ENCODE data around the gene ZNF576. TPM values are rescaled to one million over a fixed set of nuclear protein-coding genes. Genes with fewer than 3 reads are reported as not detected.

Gene ZNF576
- total RNA-seq, 1 experiment from 2014 or later = 18.4 TPM

GRCh38 chr19:43639519-43640423 is 43.4 kb downstream of the ZNF576 start, which contains the start of gene CADM4:
Gene CADM4 (minus strand): TSS chr19:43639850. CDS start chr19:43639790, 60 bp downstream.
- Mint-ChIP-seq H3K36me3 (ENCODE audit: insufficient read depth, unreplicated experiment) (no peaks in the 10 kb centered on the region), H3K27ac (ENCODE audit: low read depth, unreplicated experiment) (peak within 1 kb of the TSS; percentile 52), H3K27me3 (ENCODE audit: insufficient read depth, unreplicated experiment) (peaks cover 36% of the 10 kb centered on the region), H3K4me3 (ENCODE audit: unreplicated experiment) (peak within 1 kb of the TSS; percentile 84), H3K9me3 (ENCODE audit: unreplicated experiment) (no peaks in the 10 kb centered on the region), H3K4me1 (ENCODE audit: insufficient read depth, unreplicated experiment) (peaks cover 21% of the 10 kb centered on the region)
- BruUV-seq (replicated peaks) = no TSS peak
- POLR2A ChIA-PET = no interaction called here
- no peak for DNase-seq (ENCODE audit: unreplicated experiment)
- no peak for TF ChIP-seq CTCF (IDR thresholded peaks at IDR 0.05; ENCODE audit: unreplicated experiment)
- CTCF ChIA-PET = interaction anchor here (0.6 kb wide), 1 partner anchor 8 kb away, joined by 3 read pairs; no protein-coding TSS in a partner anchor
- intact Hi-C loops (cut with micrococcal nuclease) = no loop called here

- peak overlapping the region; percentile 68 for H3K4me3 Mint-ChIP-seq (ENCODE audit: unreplicated experiment)
- no peaks in the 10 kb centered on the region for H3K9me3 Mint-ChIP-seq (ENCODE audit: unreplicated experiment)
- H3K4me1 Mint-ChIP-seq (ENCODE audit: insufficient read depth, unreplicated experiment) = peaks cover 18% of the 10 kb centered on the region
- no peak for DNase-seq (ENCODE audit: unreplicated experiment)
- ChIA-PET POLR2A (no interaction called here), CTCF (interaction anchor here (3.5 kb wide), 1 partner anchor 12 kb away, joined by 16 read pairs; no protein-coding TSS in a partner anchor)
- no peak overlapping the region for H3K27ac Mint-ChIP-seq (ENCODE audit: low read depth, unreplicated experiment)
- intact Hi-C loops (cut with micrococcal nuclease) = no loop called here
- BruUV-seq (replicated peaks) = no TSS peak
- peaks cover 36% of the 10 kb centered on the region for H3K27me3 Mint-ChIP-seq (ENCODE audit: insufficient read depth, unreplicated experiment)
- H3K36me3 Mint-ChIP-seq (ENCODE audit: insufficient read depth, unreplicated experiment) = no peaks in the 10 kb centered on the region
- no peak for TF ChIP-seq CTCF (IDR thresholded peaks at IDR 0.05; ENCODE audit: unreplicated experiment)
These were observed 44.0 kb downstream of the ZNF576 start for GRCh38 chr19:43640424-43640757.

- CTCF ChIA-PET = interaction anchor here (0.6 to 3.5 kb wide), 4 partner anchors 11 to 1077 kb away, joined by 3 to 16 read pairs (median 4); no protein-coding TSS in a partner anchor
- DNase-seq (ENCODE audit: unreplicated experiment) = no peak
- H3K27me3 Mint-ChIP-seq (ENCODE audit: insufficient read depth, unreplicated experiment) = peaks cover 36% of the 10 kb centered on the region
These were observed 44.9 kb downstream of the ZNF576 start for GRCh38 chr19:43641333-43641732.

More at GRCh38 chr19:43641333-43641732, 44.9 kb downstream of the ZNF576 start:
- intact Hi-C loops (cut with micrococcal nuclease) = no loop called here
- Mint-ChIP-seq H3K4me3 (ENCODE audit: unreplicated experiment) (peak overlapping the region; percentile 67), H3K9me3 (ENCODE audit: unreplicated experiment) (no peaks in the 10 kb centered on the region), H3K36me3 (ENCODE audit: insufficient read depth, unreplicated experiment) (no peaks in the 10 kb centered on the region), H3K4me1 (ENCODE audit: insufficient read depth, unreplicated experiment) (peaks cover 16% of the 10 kb centered on the region), H3K27ac (ENCODE audit: low read depth, unreplicated experiment) (peak overlapping the region; percentile 74)
- no peak for TF ChIP-seq CTCF (IDR thresholded peaks at IDR 0.05; ENCODE audit: unreplicated experiment)
- no TSS peak for BruUV-seq (replicated peaks)
- POLR2A ChIA-PET = interaction anchor here (0.6 to 0.8 kb wide), 3 partner anchors 22 to 113 kb away, joined by 3 to 4 read pairs (median 3); no protein-coding TSS in a partner anchor
